ENCODE data around the gene ZNF605.

- TF ChIP-seq EP300 (conservative IDR thresholded peaks at IDR 0.05; ENCODE audit: poor library complexity, severe bottlenecking) (no peak), CTCF (IDR thresholded peaks at IDR 0.05; ENCODE audit: poor library complexity, severe bottlenecking) (no peak), TAF1 (IDR thresholded peaks at IDR 0.05; ENCODE audit: low read depth) (no peak), EZH2 (IDR thresholded peaks at IDR 0.05; ENCODE audit: borderline replicate concordance, insufficient read depth, low read length, poor library complexity, severe bottlenecking) (no peak), POLR2AphosphoS5 (IDR thresholded peaks at IDR 0.05) (no peak), MXI1 (conservative IDR thresholded peaks at IDR 0.05; ENCODE audit: poor library complexity, severe bottlenecking) (no peak)
Measured at GRCh38 chr12:132925597-132926414, 30.3 kb downstream of the ZNF605 start.
